GM19324 (cell line): Measurements from ENCODE around the gene PRCD.

Experiments
- ATAC-seq: cut with Tn5 transposase; IDR thresholded peaks from one replicate; pipeline ENCODE4 v1.9.1; 2021; ENCODE audit warnings: mild to moderate bottlenecking, moderate library complexity; ENCODE audit not compliant: unreplicated experiment, low FRiP score

The PRCD gene

GRCh38 chr17:76537578-76538280, 2.1 kb upstream of the PRCD start, which contains the start of gene CYGB:
TSS of gene CYGB (minus strand) at chr17:76537709. CDS start at chr17:76537542, 167 bp downstream.
- no peak for ATAC-seq

DNA sequence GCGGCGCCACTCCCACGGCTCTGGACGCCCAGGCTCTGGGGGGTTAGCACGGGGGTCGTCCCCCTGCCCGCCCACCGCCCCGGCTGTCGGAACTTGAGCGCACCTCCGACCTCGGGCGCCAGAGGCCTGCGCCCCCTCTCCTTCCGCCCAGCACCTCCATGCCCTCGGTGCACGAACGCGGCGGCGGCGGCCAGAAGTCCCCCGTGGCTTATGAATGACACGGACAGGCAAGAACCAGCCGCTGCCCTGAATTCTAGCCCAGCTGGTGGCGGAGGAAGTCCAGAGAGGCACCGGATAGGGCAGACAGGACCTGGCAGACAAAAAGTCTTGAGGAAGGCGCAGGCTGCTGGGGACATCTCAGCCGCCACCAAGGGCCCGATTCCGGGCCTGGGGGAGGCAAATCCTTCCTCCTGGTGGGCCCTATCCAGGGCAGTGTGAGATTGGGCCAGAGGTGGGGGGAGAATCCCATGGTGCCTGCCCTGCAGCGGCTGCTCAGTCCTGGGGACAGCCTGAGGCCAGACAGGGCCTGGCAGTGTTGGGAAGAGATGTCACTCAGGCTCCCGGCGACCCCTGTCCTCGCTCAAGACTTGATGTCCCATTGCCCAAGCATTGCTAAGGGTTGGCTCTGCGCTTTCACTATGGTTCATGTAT, 1.4 kb upstream of the PRCD start:
- no peak for ATAC-seq

DNA sequence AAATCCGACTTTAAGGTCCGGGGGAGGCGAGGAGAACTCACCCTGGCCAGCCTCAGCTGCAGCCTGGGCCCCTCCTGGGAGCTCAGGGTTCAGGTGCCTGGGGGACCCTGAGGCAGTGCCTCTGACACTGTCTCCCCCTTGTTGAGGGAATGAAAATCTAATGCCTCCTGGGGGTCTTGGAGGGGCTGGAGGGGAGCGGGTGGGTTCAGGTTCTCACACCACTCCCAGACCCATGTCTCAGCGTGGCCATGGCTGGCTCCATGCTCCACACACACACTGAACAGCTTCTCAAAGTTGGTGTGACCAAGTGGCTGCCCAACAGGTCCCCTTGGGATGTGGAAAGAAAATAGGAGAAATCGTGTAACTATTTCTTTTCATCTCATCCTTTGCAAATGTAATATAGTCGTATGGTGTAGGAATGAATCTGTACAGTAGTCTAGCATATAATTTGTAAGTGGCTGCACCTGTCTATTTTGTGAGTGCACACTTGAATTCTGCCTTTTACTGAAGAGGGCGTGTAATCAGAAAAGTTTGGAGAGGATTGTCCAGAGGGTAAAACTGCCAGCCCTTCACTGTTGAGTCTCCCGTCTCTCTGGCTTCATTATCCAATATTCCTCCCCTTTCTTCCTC, 788 bp upstream of the PRCD start:
- no peak for ATAC-seq

GRCh38 chr17:76540381-76541300, 797 bp downstream of the PRCD start:
- no peak for ATAC-seq

DNA sequence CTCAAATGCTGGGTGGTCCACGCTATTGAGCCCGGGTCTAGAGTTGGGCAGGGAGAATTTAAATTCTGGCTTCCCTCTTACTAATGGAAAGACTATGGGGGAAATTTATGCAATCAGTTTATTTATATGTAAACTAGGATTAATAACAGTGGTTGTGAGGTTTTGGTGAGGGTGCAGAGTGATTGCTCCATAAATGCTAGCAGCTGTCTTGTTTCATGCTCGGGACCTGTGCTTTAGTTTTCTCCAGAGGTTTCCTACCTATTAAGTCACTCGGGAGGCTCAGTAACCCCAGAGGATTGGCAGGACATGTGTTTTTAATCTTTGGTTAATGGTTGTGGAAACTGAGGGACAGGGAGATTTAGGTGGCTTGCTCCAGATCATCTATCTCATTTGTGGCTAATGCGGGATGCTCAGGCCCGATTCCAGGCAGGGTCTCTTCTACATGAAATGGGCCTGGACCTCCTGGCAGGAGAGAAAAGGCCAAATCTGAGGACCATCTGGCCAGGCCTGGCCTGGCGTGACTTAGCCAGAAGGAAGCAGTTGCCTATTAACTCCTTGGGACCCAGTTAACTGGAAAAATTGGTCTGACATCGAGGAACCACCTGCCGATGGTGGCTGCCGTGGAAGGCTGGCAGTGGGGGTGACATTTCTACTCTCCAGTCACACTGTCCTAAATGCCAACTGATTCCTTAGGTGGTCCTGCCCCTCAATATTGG, 2.1 kb downstream of the PRCD start:
- no peak for ATAC-seq

GRCh38 chr17:76542566-76542971, 2.7 kb downstream of the PRCD start:
- ATAC-seq = no peak

DNA sequence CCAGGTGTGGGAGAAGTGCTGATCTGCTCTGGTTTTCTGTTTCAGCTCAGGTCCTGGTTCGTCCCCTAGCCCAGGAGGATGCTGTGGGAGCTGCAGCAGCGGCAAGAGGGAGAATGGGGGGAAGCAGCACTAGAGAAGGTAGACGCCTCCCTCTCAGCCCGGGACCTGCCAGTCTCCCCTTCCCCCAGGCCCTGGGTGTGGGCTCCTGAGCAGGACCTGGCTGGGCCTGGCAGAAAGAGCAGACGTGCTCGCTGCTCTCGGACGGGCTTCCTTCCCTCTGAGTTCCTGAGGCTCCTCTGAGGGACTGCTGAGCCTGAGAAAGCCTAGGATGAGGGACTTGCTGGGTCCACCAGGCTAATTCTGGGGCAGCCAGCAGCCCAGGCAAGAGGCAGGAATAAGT, 3.1 kb downstream of the PRCD start:
- no peak for ATAC-seq

DNA sequence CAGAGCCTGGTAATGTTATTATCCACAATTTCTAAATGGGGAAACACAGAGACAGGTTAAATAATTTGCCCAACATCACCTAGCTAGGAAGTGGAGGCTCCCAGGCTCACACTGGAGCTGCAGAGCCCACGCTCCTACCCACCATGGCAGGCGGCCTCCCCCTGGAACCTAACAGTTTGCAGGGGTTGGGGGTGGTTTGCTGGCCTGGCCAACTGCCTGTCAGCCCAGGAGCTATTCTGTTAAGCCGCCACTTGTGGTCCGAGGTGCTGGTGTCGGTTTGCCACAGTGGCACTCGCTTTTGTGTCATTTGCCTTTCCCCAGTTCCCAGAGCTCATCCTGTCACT, 3.6 kb downstream of the PRCD start:
- ATAC-seq = no peak

DNA sequence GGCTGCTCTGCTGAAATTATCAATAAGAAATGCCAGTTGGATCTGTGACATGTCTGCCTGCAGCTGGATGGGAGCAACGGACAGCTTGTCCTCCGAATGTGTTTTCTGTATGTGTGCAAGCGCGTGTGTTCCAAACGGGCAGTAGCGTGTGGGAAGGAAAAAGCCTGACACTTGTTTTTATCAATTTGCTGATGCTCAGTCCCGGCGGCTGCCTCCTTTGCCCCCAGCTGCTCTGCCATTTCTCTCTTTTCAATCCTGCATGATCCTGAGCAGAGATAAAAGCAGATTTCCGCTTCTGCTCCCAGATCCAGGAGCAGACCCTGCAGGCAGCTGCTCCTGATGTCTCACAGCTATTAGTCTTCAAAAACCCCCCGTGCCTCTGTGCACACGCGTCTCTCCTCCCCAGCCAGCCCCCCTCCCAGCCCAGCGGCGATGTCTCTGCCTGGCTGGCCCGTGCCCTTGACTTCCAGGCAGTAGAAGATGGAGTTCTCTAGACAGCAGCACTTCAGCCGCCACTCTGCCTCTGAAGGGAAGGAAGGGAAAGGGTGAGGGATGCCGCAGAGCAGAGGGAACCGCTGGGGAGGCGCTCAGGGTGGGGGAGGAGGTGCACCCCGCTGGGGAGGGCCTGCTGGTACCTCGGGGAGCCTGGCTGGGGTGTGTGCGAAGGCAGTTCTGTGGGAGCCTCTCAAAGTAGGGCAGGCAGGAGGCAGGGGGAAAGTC, 4.1 kb downstream of the PRCD start:
- no peak for ATAC-seq

DNA sequence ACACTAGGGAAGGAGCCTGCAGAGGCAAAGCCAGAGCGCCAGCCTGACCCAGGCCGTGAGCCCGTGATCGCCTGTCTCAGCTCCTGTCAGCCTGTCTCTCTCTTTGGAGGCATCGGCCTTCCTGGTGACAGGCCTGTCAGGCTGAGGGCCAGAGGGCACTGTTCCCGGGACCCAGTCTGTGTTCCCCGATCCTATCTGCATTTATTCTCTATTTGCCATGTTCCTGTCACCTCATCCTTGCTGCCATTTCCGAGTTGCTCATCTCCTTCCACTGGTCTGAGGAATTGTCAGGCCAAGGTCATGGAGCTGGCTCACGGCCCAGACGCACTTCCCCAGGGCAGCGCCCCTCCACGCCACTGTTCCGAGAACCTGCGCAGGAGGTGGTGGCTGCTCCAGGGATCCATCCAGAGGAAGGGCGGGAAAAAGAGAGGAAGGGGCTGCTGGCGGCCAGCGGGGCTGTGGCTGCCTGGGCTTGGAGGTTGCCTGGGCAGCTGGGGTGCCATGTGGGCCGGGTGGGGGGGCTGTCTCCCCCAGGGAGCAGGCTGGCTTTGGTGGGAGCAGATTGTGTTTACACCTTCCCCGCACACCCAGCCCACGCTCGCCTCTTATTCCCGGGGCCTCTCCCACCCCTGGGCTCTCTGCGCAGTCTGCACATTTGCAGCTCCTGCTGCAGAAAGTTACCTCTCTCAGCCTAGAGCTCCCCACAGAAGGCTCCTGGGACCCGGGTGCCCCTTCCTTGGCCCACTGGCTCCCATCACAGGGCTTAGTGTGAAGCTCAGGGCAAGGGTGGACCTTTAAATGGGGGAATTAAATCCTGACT, 4.9 kb downstream of the PRCD start:
- ATAC-seq = no peak

DNA sequence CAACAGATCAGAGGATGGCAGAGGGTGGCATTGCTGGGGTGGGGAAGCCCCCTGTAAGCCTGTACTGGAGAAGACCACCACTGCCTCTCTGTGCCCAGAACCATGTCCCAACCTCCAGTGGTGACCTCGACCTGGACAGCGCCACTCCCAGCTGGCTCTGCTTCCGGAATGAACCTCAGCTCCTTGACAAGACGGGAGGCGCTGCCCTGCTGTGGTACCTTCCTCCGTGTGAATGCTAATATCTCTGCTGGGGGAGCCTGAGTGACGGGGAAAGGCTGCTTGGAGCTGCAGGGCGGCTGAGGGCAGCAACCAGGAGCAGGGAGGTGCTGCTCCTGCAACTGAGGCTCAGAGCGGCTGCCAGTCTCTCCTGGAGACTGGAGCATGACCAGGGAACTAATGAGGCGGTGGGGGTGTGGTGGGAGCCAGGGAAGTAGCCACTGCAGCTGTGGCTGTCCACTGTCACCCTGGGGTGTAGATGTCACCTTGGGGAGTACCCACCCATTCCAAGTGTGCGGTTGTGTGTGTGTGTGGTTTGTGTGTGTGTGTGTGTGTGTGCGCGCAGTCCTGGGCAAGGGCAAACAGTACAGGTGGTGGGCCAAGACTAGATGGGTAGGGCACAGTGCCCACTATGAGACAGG, 6.2 kb downstream of the PRCD start:
- no peak for ATAC-seq

- no peak for ATAC-seq
Measured at GRCh38 chr17:76546556-76547182, 6.8 kb downstream of the PRCD start.

DNA sequence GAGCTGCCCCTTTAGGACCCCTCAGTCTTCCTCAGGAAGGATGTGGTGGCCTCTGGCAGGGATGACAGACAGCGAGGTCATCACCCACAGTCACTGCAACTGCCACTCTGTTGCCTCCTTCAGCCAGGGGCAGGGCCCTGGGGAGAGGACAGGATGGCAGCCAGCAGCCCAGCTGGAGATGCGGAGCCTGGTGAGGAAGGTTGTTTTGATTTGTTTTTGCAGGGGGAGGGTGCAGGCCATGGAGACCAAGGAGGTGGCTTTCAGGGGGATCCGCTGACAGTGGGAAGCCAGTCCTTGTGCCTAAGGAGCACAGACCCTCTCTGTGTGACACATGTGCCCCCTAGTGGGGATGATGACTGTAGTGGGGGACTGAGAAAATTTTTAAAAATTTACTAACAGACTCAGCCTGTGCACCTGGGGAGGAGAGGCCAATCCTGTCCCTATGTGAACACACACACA, 7.4 kb downstream of the PRCD start:
- ATAC-seq = no peak

DNA sequence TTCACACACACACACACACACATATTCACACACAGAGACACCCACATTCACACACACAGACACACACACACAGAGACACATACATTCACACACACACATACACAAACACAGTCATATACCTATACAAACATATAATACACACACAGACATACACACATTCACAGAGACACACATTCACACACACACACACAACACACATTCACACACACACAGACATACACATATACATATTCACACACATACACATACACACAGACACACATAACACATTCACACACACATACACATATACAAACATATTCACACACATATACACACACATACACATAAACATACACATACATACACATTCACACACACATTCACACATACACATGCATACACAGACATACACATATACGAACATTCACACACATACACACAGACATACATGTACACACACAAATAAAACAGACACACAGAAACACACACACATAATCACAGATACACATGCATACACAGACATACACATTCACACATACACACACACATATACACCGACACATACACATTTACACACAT, 7.9 kb downstream of the PRCD start:
- ATAC-seq = no peak

GRCh38 chr17:76548378-76549214, 8.8 kb downstream of the PRCD start:
- no peak for ATAC-seq

GRCh38 chr17:76549215-76549518, 9.3 kb downstream of the PRCD start:
- ATAC-seq = no peak

DNA sequence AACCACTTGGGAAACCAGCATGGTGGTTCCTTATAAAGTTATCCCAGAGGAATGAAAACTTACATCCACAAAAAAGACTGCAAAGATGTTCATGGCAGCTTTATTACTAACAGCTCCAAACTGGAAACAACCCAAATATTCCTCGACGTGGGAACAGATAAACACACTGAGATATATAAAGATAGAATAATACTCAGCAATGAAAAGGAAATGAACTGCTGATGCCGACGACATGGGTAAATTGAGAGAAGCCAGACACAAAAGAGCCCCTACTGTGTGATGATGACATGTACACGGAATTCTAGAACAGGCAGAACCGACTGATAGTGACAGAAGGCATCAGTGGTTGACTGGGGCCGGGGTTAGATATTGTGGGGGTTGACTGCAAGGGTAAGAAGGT, 9.7 kb downstream of the PRCD start:
- no peak for ATAC-seq
